GM18870 (cell line): ENCODE results near the gene RUNX3.

Experiments
- ATAC-seq: cut with Tn5 transposase; IDR thresholded peaks from one replicate; pipeline ENCODE4 v1.9.1; 2021; ENCODE audit warnings: moderate library complexity; ENCODE audit not compliant: unreplicated experiment

RUNX3 gene

DNA sequence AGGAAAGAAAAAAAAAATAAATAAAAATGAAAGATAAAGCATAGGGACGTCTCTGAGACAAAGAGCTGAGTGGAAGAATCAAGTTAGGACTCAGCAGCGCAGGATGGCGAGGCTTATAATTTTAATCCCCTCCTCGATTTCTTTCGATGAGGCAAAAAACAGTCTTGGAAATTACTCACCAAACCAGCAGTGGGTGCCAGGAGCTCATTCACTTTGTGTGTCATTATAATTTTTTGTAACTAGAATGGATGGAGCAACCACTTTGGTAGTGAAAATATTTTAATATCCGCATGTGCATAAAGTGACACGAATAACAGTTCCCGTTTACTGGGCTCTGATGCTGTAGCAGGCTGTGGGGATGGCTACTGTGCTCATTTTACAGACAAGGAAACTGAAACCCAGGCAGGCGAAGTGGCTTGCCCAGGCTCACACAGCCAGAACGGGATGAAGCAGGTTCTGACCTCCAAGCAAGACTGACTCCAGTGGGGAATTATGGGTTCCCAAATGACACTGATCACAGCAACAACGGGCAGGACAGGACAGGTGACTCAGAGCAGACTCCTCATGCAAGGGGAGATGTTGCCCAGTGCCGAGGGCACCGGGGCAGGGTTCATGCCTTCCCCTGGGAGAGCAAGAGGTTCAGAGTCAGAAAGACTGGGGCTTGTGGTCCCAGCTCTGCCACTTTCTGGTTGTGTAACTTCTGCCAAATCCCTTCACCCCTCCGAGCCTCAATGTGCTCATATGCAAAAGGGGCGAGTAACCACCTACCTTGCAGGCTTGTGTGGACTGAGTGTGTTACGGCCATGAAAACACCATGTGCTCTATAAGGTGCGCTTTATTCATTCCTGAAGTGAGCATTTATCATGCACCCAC is 63.6 kb downstream of the RUNX3 start:
- ATAC-seq = no peak

DNA sequence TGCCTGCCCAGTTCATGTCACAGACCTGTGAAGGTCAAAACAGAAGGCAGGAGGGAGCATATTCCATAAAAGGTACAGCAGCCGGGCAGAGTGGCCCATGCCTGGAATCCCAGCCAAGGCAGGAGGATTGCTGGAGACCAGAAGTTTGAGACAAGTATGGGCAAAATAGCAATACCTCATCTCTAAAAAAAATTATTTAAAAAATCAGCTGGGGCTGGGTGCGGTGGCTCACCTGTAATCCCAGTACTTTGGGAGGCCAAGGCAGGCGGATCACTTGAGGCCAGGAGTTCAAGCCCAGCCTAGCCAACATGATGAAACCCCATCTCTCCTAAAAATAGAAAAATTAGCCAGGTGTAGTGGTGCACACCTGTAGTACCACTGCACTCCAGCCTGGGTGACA is 64.5 kb downstream of the RUNX3 start:
- ATAC-seq = no peak

DNA sequence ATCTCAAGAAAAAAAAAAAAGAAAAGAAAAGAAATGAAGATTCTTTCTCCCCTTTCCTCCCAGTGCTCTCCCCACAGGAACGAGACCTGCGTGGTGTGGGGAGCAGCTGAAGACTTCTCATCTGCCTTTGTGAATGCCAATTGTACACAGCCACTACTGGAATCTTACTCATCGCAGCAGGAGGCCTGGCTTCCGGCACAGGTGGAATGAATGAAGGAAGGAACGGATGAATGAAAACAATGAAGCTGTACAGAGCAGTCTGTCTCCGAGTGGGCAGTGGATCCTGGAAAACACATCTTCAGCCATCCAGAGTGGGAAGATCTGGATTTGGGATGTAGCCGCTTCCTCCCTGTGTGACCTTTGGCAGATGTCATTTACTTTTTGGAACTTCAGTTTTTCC is 64.9 kb downstream of the RUNX3 start:
- no peak for ATAC-seq

DNA sequence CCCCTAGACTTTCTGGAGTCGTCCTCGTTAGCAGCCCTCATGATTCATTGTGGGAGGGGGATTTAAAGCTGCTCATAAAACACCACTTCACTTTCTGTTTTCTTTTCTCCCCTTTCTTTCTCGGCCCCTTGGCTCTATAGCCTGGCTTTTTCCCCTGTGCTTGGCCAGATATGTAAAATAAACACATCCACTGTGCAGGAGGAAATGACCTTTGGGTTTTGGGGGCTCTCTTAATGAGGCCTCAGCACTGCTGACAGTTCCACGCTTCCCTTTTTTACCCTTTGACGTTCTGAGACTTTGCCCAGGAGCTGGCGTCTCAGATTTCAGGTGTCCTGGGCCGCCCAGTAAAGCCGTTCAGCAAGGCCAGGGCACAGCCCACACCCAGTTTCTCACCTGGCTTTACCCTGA is 65.7 kb downstream of the RUNX3 start:
- no peak for ATAC-seq

DNA sequence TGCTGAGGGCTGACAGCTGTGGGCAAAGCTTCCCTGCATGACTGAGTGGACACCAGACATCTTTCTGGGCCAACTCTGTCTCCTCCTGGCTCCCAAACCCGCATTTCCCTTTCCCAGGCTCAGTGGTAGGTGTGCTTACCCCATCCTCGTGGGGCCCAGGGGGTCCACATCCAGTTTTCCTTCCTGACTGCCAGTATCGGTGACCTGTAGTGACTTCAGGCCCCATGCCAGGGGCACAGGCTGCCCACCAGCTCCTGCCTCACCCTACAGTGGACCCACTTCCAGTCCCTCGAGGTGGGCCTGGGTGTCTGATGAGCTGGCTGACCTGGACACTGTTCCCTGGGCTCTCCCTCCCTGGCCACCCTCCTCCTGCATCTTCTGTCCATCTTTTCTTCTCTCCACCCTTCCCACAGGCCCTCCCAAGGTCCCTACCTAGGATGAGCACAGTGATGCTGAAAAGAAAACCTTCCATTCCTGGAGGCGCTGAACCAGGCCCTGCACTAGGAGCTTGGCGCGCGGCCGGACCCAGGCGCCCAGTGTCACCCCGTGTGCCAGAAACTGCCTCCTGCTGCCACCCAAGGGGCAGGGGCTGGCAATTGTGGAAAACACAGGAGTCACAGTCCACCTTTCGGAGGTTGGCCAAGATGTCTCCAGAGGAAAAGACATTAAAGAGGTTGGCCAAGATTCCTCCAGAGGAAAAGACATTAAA is 67.1 kb downstream of the RUNX3 start:
- no peak for ATAC-seq

DNA sequence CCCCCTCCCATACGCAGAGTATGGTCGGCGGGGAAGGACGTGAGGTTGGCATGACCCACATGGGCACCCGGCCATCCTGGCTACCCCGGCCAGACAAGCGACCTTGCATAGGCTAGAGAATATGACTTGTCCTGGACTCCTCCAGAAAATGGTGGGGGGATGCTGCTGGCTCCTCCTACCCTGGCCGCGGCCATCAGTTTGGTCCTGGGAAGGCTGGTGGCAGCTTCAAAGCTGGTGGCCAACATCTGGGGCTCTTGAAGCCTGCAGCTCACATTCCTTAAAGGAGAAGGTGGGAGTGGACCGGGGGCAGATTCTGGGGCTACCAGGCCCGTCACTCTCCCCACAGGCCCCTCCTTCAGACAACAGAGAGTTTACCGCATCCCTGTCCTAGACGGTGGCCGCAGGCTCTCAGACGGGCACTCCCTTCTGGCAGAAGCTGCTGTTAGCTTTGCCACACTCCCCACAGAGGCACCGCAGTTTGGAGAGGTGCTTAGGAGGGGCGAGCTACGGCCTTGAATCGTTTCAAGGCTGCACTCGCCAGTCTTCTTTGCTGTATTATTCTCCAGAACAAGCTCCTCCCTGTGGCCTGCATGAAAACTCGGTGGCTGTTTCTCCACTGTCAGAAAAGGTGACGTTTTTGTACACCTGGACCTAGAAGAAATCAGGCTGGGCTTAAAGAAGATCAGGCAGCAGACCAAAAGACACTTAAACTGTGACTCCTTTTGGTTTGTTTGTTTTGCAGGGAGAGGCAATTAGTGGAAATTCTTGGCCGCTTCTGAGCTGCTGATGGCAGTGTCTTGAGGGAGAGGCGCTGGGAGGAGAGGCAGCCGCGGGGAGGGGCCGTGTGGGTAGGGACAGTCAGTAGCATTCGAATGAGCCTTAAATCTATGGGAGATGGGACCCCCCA is 68.0 kb downstream of the RUNX3 start:
- no peak for ATAC-seq

DNA sequence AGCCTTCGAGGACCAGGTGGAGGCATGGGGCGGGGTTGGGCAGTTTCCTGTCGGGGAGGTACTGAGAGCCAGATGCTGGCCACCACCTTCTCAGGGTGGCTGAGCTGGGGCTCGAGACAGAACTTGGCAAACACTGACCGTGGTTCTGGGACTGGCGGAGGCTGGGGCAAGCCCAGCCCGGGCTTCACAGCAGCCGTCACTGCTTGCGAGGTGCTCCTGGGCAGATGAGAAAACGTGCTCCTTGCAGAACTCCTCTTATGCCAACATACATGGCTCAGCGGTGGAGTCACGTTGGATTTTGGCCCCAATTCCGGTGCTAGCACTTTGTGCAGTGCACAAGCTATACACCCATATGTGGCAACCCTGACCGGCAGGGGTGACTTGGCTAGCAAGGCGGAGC is 69.2 kb downstream of the RUNX3 start:
- no peak for ATAC-seq

DNA sequence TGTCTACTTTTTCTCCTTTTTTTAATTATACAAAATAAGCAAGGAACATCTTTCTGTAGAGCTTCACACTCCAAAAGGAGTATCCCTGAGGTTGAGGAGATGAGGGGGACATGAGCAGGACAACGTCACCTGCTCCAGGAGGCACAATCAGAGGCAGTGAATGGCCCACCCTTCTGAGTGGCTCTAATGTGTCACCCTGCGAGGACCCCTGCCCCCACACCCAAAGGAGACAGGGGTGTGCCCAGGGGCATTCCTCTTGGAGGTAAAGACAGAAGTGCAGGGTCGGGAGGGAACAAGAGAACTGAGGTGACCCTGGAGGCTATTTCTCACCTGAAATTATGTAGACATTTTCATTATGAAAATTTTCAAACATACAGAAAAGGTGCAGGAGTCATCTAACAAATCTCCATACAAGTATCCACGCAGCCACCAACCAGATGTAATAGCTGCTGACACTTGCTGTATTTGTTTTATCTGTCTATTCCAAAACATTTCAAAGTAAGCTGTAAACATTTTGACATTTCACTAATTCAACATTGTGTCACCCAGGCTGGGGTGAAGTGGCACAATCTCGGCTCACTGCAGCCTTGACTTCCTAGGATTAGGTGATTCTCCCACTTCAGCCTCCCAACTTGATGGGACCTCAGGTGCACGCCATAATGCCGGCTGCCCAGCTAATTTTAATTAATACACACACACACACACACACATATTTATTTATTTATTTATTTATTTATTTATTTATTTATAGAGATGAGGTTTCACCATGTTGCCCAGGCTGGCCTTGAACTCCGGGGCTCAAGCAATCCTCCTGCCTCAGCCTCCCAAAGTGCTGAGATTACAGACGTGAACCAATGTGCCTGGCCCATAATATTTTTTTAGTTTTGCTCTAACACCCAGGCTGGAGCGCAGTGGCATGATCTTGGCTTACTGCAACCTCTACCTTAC is 70.7 kb downstream of the RUNX3 start:
- ATAC-seq = no peak

DNA sequence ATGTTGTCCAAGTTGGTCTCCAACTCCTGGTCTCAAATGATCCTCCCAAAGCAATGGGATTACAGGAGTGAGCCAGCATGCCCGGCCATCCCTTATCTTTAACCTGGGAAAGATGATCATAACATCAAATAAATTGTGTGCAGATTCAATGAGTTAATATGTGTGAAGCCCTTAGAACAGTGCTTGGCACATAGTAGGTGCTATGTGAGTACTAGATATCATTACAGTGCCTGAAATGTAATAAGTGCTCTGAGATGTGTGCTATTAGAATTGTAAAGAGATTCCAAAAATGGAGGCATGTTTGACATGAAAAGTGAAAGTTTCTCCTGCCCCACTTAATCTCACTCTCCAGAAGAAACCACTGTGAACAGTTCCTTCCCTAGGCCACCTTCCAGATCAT is 71.8 kb downstream of the RUNX3 start:
- ATAC-seq = no peak

DNA sequence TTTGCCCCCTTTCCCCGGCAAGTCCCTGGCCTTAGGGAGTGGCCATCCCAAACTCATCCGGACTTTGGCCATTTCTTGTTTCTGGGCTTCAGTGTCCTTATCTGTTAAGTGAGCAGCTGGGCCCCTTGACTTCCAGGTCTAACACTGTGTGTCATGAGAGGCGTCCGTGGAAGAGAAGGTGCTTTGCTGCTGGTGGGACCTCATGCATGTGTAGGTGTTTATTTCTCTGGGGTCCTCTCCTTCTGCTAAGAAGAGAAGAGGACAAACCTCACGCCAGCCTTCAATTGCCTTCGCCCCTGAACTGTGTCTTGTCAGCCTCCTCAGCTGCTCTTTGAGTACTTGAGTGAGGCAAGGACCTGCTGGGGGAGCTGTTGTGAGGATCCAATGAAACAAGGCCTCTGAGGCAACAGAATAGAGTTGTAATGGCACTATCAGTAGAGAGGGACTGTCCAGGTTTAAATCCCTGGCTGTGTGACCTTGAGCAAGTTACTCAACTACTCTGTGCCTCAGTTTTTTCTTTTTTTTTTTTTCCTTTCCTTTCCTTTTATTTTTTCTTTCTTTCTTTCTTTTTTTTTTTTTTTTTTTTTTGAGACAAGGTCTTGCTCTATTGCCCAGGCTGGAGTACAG is 72.5 kb downstream of the RUNX3 start:
- no peak for ATAC-seq

DNA sequence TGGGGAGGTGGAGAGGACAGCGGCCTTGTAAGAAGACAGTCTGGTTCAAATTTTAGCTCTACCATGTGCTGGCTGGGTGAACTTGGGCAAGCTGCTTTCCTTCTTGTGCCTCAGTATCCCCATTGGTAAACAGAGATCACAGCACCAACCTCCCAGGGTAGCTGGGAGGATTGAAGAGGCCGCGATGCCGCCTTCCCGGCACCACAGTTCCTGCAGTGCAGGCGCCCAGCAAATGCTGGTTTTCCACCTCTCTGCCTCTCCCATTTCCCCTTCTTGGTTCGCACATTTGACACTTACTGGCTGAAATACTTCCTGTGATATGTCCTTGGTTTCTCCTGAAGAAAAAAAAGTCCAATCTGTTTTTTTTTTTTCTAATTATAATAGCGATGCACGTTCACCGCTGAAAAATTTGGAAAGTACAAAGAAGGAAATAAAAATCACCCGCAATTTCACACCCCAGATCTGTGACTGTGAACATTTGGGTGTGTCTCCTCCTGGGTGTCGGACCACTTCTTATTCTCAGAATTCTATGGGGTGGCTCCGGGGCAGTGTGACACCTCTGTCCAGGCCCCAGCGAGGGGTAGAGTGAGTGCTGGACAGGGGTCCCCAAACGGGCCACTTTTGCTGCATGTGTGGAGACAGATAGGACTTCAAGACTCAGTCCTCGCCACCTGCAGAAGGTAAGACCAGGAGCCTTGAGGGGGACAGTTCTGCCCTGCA is 73.1 kb downstream of the RUNX3 start:
- ATAC-seq = no peak

DNA sequence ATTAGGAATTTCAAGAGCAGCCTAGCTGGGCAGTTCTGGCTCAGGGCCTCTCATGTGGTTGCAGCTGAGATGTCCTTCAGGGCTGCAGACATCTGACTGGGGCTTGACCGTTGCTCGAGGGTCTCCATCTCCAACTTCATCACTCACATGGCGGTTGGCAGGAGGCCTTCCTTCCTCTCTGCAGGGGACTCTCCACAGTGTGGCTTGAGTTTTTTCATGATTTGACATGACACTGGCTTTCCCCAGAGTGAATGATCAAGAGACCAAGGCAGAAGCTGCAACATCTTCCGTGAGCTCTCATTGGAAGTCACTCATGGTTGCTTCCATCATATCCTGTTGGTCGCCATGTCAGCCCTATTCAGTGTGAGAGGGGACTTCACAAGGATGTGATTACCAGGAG is 74.6 kb downstream of the RUNX3 start:
- ATAC-seq = no peak

DNA sequence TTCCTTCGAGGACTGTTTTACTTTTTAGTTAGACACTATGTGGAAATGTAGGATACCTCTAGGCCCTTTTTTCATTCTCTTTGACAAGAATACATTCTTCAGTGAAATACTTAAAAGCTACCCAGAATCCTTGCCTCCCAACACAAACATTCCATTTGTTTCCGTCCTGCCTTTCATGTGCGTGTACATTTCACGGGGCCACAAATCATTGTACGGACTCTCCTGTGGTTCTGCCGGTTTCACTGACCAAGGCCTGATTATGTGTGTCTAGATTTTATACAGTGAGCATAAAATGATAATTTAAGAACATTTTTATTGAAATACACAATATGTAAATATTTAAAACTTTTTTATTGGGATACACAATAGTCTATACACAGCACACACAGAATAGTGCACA is 76.4 kb downstream of the RUNX3 start:
- ATAC-seq = no peak

DNA sequence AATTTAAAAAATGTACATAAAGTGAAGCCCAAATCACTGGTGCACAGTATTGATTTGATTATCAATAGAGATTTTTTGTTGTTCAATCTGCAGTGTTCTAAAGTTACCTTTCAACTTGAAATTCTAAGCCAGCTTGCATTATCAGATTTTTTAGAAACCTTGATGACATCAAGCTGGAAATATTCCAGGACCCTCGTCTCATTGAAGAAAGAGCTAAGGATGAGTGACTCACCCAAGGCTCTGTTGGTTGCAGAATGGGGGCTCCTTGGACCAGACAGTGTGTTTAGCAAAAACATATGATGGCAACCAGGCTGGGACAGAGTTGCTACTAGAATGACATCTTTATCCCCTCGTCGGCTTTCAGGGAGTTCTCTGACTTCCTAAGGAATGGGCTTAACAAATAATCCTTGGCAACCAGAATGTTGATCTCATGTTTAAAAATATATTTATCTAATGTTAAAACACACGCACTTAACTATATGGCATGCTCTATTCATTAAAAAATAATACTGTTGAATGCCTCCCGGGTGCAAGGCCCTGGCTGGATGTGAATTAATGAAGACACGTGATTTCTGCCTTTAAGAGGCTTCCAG is 79.7 kb downstream of the RUNX3 start:
- ATAC-seq = no peak

DNA sequence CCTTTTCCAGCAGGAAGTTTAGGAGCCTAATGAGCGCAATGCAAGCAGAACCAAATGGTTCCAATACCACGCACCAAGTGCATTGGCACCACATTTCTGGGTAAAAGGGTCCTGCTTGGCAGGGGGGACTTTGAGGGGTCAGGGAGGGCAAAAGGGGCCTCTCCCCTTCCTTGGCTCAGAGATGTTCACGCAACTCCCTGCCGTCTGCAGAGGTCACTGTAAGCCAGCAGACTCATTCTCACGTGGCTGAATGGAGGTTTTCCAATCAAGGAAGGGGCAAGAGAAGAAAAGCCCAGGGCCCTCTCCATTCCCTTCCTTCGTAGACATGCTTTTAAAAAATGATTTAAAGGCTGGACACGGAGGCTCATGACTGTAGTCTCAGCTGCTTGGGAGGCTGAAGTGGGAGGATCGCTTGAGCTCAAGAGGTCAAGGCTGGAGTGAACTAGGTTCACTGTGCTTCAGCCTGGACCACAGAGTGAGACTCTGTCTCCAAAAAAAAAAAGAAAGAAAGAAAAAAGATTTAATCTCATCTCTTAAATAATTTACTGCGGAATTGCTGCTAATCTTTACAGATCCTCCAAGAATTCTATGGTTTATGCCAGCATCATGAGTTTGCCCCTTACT is 80.3 kb downstream of the RUNX3 start:
- ATAC-seq = no peak
